Right atrium auricular region (tissue), 2 donors: ENCODE data around the gene CLDN14. TPM values are rescaled to one million over a fixed set of nuclear protein-coding genes. Genes with fewer than 3 reads are reported as not detected.

Experiments
- DNase-seq: peaks from one replicate; pipeline ENCODE4 v3.0.0-alpha.2; 2019; ENCODE audit warnings: low spot score
- H3K27ac ChIP-seq, 2 donors: fragments of 200-600 bp; sonication (generic); 1 replicate in 1 of 2; 2 replicates in 1 of 2; pipeline ENCODE4 v1.5.1; 2016 to 2019
- H3K27me3 ChIP-seq, 2 donors: fragments of 200-600 bp; sonication (generic); one replicate each; pipeline versions ENCODE4 v1.5.1 to v1.6.0; 2017 to 2019
- H3K36me3 ChIP-seq: fragments of 200-600 bp; sonication (generic); one replicate; pipeline ENCODE4 v1.5.1; 2016
- H3K4me1 ChIP-seq, 2 donors: fragments of 200-600 bp; sonication (generic); one replicate each; pipeline versions ENCODE4 v1.5.1 to v1.6.0; 2017 to 2019
- H3K4me3 ChIP-seq, 2 donors: fragments of 200-600 bp; sonication (generic); 1 replicate in 1 of 2; 2 replicates in 1 of 2; pipeline ENCODE4 v1.5.1; 2017 to 2019; ENCODE audit warnings: mild to moderate bottlenecking in 1 of 2, moderate library complexity in 1 of 2
- H3K9me3 ChIP-seq, 2 donors: fragments of 200-600 bp; sonication (generic); one replicate each; pipeline ENCODE4 v1.5.1; 2019
- total RNA-seq, 2 donors: library from RNA; depleted of rRNA; stranded (reverse); fragments of >200 nt; gene quantifications; one replicate each; pipeline ENCODE4 v1.1.0, GENCODE V29; 2016
- TF ChIP-seq, protein P1 (sequence below), 2 donors: fragments of 200-600 bp; sonication (generic); IDR thresholded peaks; one replicate each; pipeline ENCODE4 v1.5.1; 2019; ENCODE audit warnings: antibody characterized with exemption in 2 of 2

Gene CLDN14
- total RNA-seq, 2 donors from 2014 or later: not detected

DNA sequence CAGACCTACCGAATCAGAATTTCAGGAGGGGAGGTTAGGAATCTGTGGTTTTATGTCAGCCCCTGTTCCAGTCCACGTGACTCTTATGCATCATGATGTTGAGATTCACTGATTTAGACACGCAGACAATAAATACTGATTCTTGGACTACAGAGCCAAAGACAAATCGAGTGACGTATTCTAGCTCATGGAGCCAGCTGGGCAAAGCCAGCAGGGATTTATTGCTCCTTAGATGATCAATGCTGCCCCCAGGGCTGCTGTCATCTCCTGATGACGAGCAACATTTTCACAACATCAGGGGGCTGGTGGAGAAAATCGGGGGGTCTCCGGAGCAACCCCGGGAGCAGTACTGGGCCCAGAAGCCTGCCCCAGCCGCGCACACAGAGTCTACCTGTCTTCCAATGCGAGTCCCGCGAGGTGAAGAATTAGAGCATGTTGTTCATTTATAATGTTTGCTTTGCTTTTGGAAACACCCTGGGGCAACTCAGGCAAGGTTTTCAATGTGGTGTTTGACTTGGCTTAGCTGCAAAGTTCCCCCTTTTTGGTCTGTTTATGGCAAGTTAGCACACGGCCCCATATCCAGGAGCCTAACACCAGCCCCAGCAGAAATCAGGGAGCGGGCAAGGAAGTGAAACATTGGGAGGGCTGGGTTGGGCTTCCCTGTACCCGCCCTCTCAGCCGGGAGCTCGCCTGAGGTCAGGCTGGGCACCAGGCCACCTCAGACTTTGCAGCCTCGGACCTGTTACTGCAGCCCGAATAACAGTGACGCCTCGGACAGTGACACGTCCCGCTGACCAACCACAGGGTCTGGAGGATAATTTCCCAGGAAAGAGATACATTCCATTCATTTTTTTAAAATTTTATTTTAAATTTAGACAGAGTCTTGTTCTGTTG is 19.9 kb upstream of the CLDN14 start:
- Histone ChIP-seq H3K27ac (no peak overlapping the region), H3K36me3 (no peaks in the 10 kb centered on the region), H3K27me3 (no peaks in the 10 kb centered on the region), H3K9me3 (no peaks in the 10 kb centered on the region), H3K4me3 (no peak overlapping the region), H3K4me1 (no peaks in the 10 kb centered on the region)
- DNase-seq: no peak
- TF ChIP-seq, protein P1, sequence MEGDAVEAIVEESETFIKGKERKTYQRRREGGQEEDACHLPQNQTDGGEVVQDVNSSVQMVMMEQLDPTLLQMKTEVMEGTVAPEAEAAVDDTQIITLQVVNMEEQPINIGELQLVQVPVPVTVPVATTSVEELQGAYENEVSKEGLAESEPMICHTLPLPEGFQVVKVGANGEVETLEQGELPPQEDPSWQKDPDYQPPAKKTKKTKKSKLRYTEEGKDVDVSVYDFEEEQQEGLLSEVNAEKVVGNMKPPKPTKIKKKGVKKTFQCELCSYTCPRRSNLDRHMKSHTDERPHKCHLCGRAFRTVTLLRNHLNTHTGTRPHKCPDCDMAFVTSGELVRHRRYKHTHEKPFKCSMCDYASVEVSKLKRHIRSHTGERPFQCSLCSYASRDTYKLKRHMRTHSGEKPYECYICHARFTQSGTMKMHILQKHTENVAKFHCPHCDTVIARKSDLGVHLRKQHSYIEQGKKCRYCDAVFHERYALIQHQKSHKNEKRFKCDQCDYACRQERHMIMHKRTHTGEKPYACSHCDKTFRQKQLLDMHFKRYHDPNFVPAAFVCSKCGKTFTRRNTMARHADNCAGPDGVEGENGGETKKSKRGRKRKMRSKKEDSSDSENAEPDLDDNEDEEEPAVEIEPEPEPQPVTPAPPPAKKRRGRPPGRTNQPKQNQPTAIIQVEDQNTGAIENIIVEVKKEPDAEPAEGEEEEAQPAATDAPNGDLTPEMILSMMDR (IDR thresholded peaks at IDR 0.05): no peak

DNA sequence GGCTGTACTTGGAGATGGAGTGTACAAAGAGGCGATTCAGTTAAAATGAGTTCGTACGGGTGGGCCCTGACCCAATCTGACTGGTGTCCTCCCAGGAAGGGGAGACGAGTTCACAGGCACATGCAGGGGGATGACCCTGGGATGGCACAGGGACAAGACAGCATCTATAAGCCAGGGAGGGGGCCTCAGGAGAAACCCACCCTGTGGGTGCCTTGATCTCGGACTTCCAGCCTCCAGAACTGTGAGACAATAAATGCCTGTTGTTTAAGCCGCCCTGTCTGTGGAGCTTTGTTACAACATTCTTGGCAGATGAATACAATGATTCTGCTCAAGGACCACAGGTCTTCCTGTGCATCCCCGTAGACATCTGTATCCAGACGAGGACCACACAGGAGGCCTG is 14.6 kb upstream of the CLDN14 start:
- Histone ChIP-seq H3K4me3 (no peak overlapping the region), H3K27me3 (no peaks in the 10 kb centered on the region), H3K4me1 (no peaks in the 10 kb centered on the region), H3K9me3 (no peaks in the 10 kb centered on the region), H3K36me3 (no peaks in the 10 kb centered on the region), H3K27ac (no peak overlapping the region)
- TF ChIP-seq, protein P1 (IDR thresholded peaks at IDR 0.05): no peak
- no peak for DNase-seq

DNA sequence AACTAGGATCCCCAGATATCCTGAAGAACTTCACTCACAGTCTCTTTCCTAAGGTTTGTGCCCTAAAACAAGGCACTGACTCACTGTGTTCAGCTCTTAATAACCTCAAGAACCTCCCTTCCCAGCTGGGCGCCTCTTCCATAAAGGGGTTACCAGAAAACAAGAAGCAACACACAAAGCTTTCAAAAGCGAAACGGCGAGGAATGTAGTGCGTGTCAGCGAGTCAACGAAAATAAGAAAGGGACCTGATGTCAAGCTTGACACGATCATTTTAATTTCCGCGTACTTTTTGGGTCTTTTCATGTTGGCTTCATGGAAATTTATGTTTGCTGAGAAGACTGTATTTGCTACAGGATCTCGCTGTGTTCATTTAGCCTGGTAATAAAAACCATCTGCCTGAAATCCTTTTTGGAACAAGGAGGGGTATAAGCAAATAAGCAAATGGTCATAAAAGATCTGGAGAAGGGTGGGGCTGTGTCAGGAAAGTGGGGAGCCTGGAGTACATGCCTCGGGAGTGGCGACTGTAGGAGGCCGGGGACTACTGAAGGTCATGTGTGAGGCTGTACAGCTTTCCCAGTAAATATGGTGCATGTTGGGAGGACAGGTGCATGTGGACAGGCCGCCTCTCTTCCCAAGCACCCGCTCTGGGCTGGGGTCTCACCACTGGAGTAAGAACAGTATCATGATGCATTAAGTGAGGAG is 11.4 kb upstream of the CLDN14 start:
- H3K9me3 ChIP-seq: no peaks in the 10 kb centered on the region
- no peak overlapping the region for H3K4me3 ChIP-seq
- no peak for DNase-seq
- H3K27me3 ChIP-seq: no peaks in the 10 kb centered on the region
- H3K4me1 ChIP-seq: no peaks in the 10 kb centered on the region
- no peak overlapping the region for H3K27ac ChIP-seq
- H3K36me3 ChIP-seq: no peaks in the 10 kb centered on the region
- TF ChIP-seq, protein P1 (IDR thresholded peaks at IDR 0.05): no peak

DNA sequence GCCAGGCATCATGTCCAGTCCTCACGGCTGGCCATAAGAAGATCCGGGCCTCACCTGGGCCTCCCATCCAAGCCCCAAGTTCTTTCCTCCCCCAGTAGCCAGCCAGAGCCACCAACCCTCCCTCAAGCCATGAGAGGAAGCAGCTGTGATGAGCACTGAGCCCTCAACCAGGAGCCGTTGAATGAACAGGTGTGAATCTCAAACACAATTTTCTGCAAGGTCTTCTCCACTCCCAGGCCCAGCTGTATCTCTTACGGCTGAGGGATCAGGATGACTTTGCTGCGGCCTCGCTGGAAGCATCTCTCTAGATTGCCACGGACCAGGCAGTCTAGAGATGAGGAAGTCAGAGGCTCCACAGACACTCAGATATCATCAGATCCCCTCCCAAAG is 9.8 kb upstream of the CLDN14 start:
- Histone ChIP-seq H3K4me1 (no peaks in the 10 kb centered on the region), H3K27me3 (no peaks in the 10 kb centered on the region), H3K9me3 (no peaks in the 10 kb centered on the region), H3K36me3 (no peaks in the 10 kb centered on the region), H3K27ac (no peak overlapping the region), H3K4me3 (no peak overlapping the region)
- DNase-seq: no peak
- TF ChIP-seq, protein P1 (IDR thresholded peaks at IDR 0.05): no peak

DNA sequence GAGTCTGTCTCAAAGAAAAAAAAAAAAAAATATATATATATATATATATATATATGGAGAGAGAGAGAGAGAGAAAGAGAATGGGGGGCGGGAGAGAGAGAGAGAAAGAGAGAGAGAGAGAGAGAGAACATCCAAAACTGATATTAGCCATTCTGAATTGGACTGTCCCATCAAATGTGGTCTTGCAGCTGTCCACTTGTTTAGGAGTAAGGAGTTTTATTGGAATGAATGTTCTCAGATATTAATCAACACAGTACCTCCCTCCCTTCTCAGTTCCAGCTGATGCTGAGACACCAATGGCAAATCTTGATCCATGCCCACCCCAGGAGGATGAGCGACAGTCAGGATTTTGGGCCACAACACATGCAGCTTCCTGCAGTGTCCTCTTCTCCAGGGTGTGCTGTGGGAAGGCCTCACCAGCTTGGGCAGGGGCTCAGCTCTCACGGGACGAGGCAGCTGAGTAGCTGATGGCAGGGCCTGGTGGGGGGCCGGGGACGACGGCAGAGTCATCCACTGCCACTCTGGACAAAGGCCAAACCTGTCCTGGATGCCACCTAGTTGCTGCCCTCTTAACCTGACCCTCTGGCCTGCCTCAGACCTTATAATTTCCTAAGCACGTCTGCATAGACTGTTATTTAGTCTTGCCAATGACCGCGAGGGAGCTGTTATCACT is 9.3 kb upstream of the CLDN14 start:
- Histone ChIP-seq H3K4me1 (no peaks in the 10 kb centered on the region), H3K4me3 (no peak overlapping the region), H3K36me3 (no peaks in the 10 kb centered on the region), H3K9me3 (no peaks in the 10 kb centered on the region), H3K27ac (no peak overlapping the region), H3K27me3 (no peaks in the 10 kb centered on the region)
- TF ChIP-seq, protein P1 (IDR thresholded peaks at IDR 0.05): no peak
- no peak for DNase-seq
